Measurements from ENCODE around the gene GJA4. TPM values are rescaled to one million over a fixed set of nuclear protein-coding genes. Genes with fewer than 3 reads are reported as not detected.
"Not testable (repeated sequence)": the region's sequence is repeated elsewhere in the genome, so short reads cannot be mapped to it uniquely, and the experiment has no call there.

Gene GJA4
- total and polyA plus RNA-seq, 2 donors (not counting 1 experiment from before 2014, with no cell fraction given) = not detected

DNA sequence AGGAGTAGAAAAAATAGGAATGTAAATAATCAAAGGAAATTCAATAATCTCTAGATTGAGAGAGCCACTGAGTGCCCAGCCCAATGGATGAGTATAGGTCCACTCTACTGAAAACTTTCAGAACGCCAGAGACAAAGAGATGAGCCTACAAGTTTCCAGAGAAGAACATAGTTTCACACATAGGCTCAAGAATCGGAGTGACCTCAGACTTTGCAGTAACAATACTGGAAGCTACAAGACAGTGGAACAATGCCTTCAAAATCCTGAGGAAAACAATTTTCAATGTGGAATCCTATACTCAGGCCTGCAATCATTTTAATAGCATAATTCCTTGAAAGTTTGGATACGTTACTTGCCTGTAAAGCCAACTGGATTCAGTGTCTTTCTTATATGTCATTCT, 11.0 kb downstream of the GJA4 start:
- Histone ChIP-seq H3K4me2 (ENCODE audit: extremely low read depth, insufficient read depth, low read length) (no peak overlapping the region), H4K20me1 (ENCODE audit: control insufficient read depth, extremely low read depth, insufficient read depth, low read length) (no peaks in the 10 kb centered on the region), H3K27ac (ENCODE audit: insufficient read depth, low read length) (no peak overlapping the region), H3K36me3 (ENCODE audit: control insufficient read depth, insufficient read depth, low read length) (no peaks in the 10 kb centered on the region), H3K9ac (ENCODE audit: insufficient read depth, low read length) (no peak overlapping the region), H3K4me3 (replicated peaks in 1 of 4; ENCODE audit: control extremely low read depth in 1 of 4, insufficient read depth in 1 of 4, low read depth in 3 of 4, low read length in 4 of 4) (no peak overlapping the region), H3K27me3 (ENCODE audit: control insufficient read depth, insufficient read depth, low read length) (no peaks in the 10 kb centered on the region), H3K4me1 (ENCODE audit: control insufficient read depth, extremely low read depth, insufficient read depth, low read length) (no peaks in the 10 kb centered on the region), H3K9me3 (ENCODE audit: control insufficient read depth, insufficient read depth, low read depth, low read length) (no peaks in the 10 kb centered on the region), H2AFZ (ENCODE audit: low read length) (no peak overlapping the region), H3K79me2 (ENCODE audit: control insufficient read depth, insufficient read depth, low read length) (no peaks in the 10 kb centered on the region)
- no peak for DNase-seq (ENCODE audit: low read depth in 2 of 2)
- no peak for TF ChIP-seq EZH2 (IDR thresholded peaks at IDR 0.05; ENCODE audit: low read length, missing control alignments)
- TF ChIP-seq, protein P1, sequence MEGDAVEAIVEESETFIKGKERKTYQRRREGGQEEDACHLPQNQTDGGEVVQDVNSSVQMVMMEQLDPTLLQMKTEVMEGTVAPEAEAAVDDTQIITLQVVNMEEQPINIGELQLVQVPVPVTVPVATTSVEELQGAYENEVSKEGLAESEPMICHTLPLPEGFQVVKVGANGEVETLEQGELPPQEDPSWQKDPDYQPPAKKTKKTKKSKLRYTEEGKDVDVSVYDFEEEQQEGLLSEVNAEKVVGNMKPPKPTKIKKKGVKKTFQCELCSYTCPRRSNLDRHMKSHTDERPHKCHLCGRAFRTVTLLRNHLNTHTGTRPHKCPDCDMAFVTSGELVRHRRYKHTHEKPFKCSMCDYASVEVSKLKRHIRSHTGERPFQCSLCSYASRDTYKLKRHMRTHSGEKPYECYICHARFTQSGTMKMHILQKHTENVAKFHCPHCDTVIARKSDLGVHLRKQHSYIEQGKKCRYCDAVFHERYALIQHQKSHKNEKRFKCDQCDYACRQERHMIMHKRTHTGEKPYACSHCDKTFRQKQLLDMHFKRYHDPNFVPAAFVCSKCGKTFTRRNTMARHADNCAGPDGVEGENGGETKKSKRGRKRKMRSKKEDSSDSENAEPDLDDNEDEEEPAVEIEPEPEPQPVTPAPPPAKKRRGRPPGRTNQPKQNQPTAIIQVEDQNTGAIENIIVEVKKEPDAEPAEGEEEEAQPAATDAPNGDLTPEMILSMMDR (conservative IDR thresholded peaks at IDR 0.05 in 1 of 2, IDR thresholded peaks at IDR 0.05 in 1 of 2; ENCODE audit: low read depth in 1 of 2, low read length in 2 of 2) = no peak

DNA sequence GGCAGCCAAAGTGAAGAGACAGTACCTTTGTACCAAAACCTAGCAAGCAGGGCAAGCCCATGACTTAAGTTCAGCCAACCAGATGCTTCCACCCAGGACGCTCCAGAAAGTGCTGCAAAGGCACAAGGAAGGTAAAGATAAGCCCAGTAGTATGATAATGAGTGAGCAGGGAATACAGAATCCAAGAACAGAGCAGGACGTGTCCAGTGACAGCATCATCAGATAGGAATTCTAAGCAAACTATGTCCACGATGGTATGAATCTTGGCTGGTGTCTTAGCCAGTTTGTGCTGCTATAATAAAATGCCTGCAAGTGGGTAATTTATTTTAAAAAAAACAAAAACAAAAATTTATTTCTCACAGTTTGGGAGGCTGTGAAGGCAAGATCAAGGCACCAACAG, 13.6 kb downstream of the GJA4 start:
- Histone ChIP-seq H3K27me3 (ENCODE audit: control insufficient read depth, insufficient read depth, low read length) (no peaks in the 10 kb centered on the region), H2AFZ (ENCODE audit: low read length) (no peak overlapping the region), H3K4me1 (ENCODE audit: control insufficient read depth, extremely low read depth, insufficient read depth, low read length) (no peaks in the 10 kb centered on the region), H4K20me1 (ENCODE audit: control insufficient read depth, extremely low read depth, insufficient read depth, low read length) (no peaks in the 10 kb centered on the region), H3K4me2 (ENCODE audit: extremely low read depth, insufficient read depth, low read length) (no peak overlapping the region), H3K9me3 (ENCODE audit: control insufficient read depth, insufficient read depth, low read depth, low read length) (no peaks in the 10 kb centered on the region), H3K27ac (ENCODE audit: insufficient read depth, low read length) (no peak overlapping the region), H3K4me3 (replicated peaks in 1 of 4; ENCODE audit: control extremely low read depth in 1 of 4, insufficient read depth in 1 of 4, low read depth in 3 of 4, low read length in 4 of 4) (no peak overlapping the region), H3K9ac (ENCODE audit: insufficient read depth, low read length) (no peak overlapping the region), H3K36me3 (ENCODE audit: control insufficient read depth, insufficient read depth, low read length) (no peaks in the 10 kb centered on the region), H3K79me2 (ENCODE audit: control insufficient read depth, insufficient read depth, low read length) (no peaks in the 10 kb centered on the region)
- TF ChIP-seq EZH2 (IDR thresholded peaks at IDR 0.05; ENCODE audit: low read length, missing control alignments) = no peak
- TF ChIP-seq, protein P1 (conservative IDR thresholded peaks at IDR 0.05 in 1 of 2, IDR thresholded peaks at IDR 0.05 in 1 of 2; ENCODE audit: low read depth in 1 of 2, low read length in 2 of 2) = no peak
- peak in 1 of 2 donors; percentile 60 for DNase-seq (ENCODE audit: low read depth in 2 of 2)

GRCh38 chr1:34808051-34808810, 15.4 kb downstream of the GJA4 start:
- Histone ChIP-seq H3K9me3 (ENCODE audit: control insufficient read depth, insufficient read depth, low read depth, low read length) (no peaks in the 10 kb centered on the region), H3K4me2 (ENCODE audit: extremely low read depth, insufficient read depth, low read length) (no peak overlapping the region), H3K79me2 (ENCODE audit: control insufficient read depth, insufficient read depth, low read length) (no peaks in the 10 kb centered on the region), H3K9ac (ENCODE audit: insufficient read depth, low read length) (no peak overlapping the region), H3K4me1 (ENCODE audit: control insufficient read depth, extremely low read depth, insufficient read depth, low read length) (no peaks in the 10 kb centered on the region), H3K27me3 (ENCODE audit: control insufficient read depth, insufficient read depth, low read length) (no peaks in the 10 kb centered on the region), H2AFZ (ENCODE audit: low read length) (no peak overlapping the region), H3K4me3 (replicated peaks in 1 of 4; ENCODE audit: control extremely low read depth in 1 of 4, insufficient read depth in 1 of 4, low read depth in 3 of 4, low read length in 4 of 4) (no peak overlapping the region), H3K36me3 (ENCODE audit: control insufficient read depth, insufficient read depth, low read length) (no peaks in the 10 kb centered on the region), H3K27ac (ENCODE audit: insufficient read depth, low read length) (no peak overlapping the region), H4K20me1 (ENCODE audit: control insufficient read depth, extremely low read depth, insufficient read depth, low read length) (no peaks in the 10 kb centered on the region)
- DNase-seq (ENCODE audit: low read depth in 2 of 2) = peak in 1 of 2 donors; percentile 38
- TF ChIP-seq EZH2 (IDR thresholded peaks at IDR 0.05; ENCODE audit: low read length, missing control alignments) = no peak
- TF ChIP-seq, protein P1 (conservative IDR thresholded peaks at IDR 0.05 in 1 of 2, IDR thresholded peaks at IDR 0.05 in 1 of 2; ENCODE audit: low read depth in 1 of 2, low read length in 2 of 2) = no peak

GRCh38 chr1:34810781-34811180, 18.0 kb downstream of the GJA4 start:
- H3K79me2 ChIP-seq (ENCODE audit: control insufficient read depth, insufficient read depth, low read length); H3K27me3 ChIP-seq (ENCODE audit: control insufficient read depth, insufficient read depth, low read length); H3K9ac ChIP-seq (ENCODE audit: insufficient read depth, low read length); H4K20me1 ChIP-seq (ENCODE audit: control insufficient read depth, extremely low read depth, insufficient read depth, low read length); H2AFZ ChIP-seq (ENCODE audit: low read length); H3K9me3 ChIP-seq (ENCODE audit: control insufficient read depth, insufficient read depth, low read depth, low read length); H3K27ac ChIP-seq (ENCODE audit: insufficient read depth, low read length); DNase-seq (ENCODE audit: low read depth in 2 of 2); H3K4me1 ChIP-seq (ENCODE audit: control insufficient read depth, extremely low read depth, insufficient read depth, low read length); H3K4me3 ChIP-seq (replicated peaks in 1 of 4; ENCODE audit: control extremely low read depth in 1 of 4, insufficient read depth in 1 of 4, low read depth in 3 of 4, low read length in 4 of 4); H3K4me2 ChIP-seq (ENCODE audit: extremely low read depth, insufficient read depth, low read length); H3K36me3 ChIP-seq (ENCODE audit: control insufficient read depth, insufficient read depth, low read length): not testable (repeated sequence)

All from fibroblast of lung (primary cell).